ENCODE measurements around the gene FLNB.

FLNB gene

DNA sequence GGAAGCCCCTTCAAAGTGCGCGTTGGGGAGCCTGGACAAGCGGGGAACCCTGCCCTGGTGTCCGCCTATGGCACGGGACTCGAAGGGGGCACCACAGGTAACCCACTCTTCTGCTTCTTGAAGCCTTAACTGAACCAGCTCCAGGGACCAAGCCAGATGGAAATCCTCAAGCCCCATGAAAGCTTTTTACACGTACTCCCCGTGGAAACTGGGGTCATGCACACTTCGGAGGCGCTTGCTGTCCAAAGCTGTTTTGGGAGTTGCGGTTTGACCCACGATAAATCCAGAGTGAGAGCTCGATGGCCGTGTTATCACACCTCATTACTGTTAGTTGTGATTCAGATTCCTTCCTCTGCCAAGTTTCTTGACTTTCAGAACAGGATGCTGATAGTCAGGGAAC, 155.0 kb downstream of the FLNB start:
- no peak overlapping the region for H3K4me2 ChIP-seq (ENCODE audit: low read length)
- H3F3A ChIP-seq (ENCODE audit: insufficient read depth, low read length): no peaks in the 10 kb centered on the region
- no peaks in the 10 kb centered on the region for H4K20me1 ChIP-seq (ENCODE audit: insufficient read depth, low read length)
- H3K9me3 ChIP-seq (ENCODE audit: low read length): no peaks in the 10 kb centered on the region
- no peaks in the 10 kb centered on the region for H3K27me3 ChIP-seq (ENCODE audit: insufficient read depth, low read length)
- no peaks in the 10 kb centered on the region for H3K79me2 ChIP-seq (ENCODE audit: insufficient read depth, low read length)
- no peaks in the 10 kb centered on the region for H3K9me2 ChIP-seq (ENCODE audit: low read depth, low read length)
- H3K36me3 ChIP-seq (ENCODE audit: insufficient read depth, low read length): no peaks in the 10 kb centered on the region
- no peak overlapping the region for H2AFZ ChIP-seq (ENCODE audit: low read length)
- no peaks in the 10 kb centered on the region for H3K4me1 ChIP-seq (ENCODE audit: insufficient read depth, low read length, severe bottlenecking)
- TF ChIP-seq, protein P1, sequence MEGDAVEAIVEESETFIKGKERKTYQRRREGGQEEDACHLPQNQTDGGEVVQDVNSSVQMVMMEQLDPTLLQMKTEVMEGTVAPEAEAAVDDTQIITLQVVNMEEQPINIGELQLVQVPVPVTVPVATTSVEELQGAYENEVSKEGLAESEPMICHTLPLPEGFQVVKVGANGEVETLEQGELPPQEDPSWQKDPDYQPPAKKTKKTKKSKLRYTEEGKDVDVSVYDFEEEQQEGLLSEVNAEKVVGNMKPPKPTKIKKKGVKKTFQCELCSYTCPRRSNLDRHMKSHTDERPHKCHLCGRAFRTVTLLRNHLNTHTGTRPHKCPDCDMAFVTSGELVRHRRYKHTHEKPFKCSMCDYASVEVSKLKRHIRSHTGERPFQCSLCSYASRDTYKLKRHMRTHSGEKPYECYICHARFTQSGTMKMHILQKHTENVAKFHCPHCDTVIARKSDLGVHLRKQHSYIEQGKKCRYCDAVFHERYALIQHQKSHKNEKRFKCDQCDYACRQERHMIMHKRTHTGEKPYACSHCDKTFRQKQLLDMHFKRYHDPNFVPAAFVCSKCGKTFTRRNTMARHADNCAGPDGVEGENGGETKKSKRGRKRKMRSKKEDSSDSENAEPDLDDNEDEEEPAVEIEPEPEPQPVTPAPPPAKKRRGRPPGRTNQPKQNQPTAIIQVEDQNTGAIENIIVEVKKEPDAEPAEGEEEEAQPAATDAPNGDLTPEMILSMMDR (IDR thresholded peaks at IDR 0.05; ENCODE audit: low read length): no peak
- no peak for TF ChIP-seq EZH2 (IDR thresholded peaks at IDR 0.05; ENCODE audit: borderline replicate concordance, low read length)
- no peak overlapping the region for H3K9ac ChIP-seq (ENCODE audit: low read length)
- H3K27ac ChIP-seq (ENCODE audit: low read depth, low read length, poor library complexity, severe bottlenecking): no peak overlapping the region
- H3K4me3 ChIP-seq (ENCODE audit: low read depth, low read length, poor library complexity, severe bottlenecking): no peak overlapping the region

DNA sequence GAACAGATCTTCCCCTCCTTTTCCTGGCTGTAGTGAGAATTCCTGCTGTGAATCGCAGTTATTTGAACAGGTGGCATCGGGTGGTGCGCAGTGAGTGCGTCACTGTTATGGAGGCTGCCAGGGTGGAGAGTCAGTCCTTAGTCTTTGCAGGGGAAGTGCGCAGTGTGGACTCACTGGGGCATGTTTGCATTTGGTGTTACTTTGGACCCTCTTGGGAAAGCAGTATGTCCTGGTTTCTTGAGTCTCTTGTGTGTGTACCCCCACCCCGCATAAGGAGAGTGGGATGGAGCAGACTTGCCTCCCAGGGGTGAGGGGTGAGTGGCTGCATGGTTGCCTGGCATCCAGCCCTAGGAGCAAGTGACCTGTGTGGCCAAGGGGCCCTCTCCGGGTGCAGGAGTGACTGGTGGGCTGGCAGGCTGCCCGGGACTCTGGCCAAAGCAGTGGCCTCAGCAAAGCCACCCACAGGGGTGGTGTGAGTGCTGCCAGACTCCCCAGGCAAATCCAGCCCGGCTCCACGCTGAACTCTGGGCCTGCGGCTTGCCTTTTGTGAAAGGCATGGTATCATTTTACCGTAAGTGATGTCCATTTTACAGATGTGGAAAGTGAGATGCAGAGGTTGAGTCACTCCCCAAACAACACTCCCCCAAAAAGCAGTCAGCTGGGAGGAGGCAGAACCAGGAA, 156.1 kb downstream of the FLNB start:
- Histone ChIP-seq H3K4me2 (ENCODE audit: low read length) (no peak overlapping the region), H3K4me1 (ENCODE audit: insufficient read depth, low read length, severe bottlenecking) (no peaks in the 10 kb centered on the region), H3K36me3 (ENCODE audit: insufficient read depth, low read length) (no peaks in the 10 kb centered on the region), H3K9me3 (ENCODE audit: low read length) (no peaks in the 10 kb centered on the region), H3K9me2 (ENCODE audit: low read depth, low read length) (no peaks in the 10 kb centered on the region), H3K9ac (ENCODE audit: low read length) (no peak overlapping the region), H4K20me1 (ENCODE audit: insufficient read depth, low read length) (no peaks in the 10 kb centered on the region), H3K27me3 (ENCODE audit: insufficient read depth, low read length) (no peaks in the 10 kb centered on the region), H3F3A (ENCODE audit: insufficient read depth, low read length) (no peaks in the 10 kb centered on the region), H3K27ac (ENCODE audit: low read depth, low read length, poor library complexity, severe bottlenecking) (no peak overlapping the region), H3K79me2 (ENCODE audit: insufficient read depth, low read length) (no peaks in the 10 kb centered on the region), H2AFZ (ENCODE audit: low read length) (no peak overlapping the region), H3K4me3 (ENCODE audit: low read depth, low read length, poor library complexity, severe bottlenecking) (no peak overlapping the region)
- TF ChIP-seq, protein P1 (IDR thresholded peaks at IDR 0.05; ENCODE audit: low read length): no peak
- TF ChIP-seq EZH2 (IDR thresholded peaks at IDR 0.05; ENCODE audit: borderline replicate concordance, low read length): no peak

DNA sequence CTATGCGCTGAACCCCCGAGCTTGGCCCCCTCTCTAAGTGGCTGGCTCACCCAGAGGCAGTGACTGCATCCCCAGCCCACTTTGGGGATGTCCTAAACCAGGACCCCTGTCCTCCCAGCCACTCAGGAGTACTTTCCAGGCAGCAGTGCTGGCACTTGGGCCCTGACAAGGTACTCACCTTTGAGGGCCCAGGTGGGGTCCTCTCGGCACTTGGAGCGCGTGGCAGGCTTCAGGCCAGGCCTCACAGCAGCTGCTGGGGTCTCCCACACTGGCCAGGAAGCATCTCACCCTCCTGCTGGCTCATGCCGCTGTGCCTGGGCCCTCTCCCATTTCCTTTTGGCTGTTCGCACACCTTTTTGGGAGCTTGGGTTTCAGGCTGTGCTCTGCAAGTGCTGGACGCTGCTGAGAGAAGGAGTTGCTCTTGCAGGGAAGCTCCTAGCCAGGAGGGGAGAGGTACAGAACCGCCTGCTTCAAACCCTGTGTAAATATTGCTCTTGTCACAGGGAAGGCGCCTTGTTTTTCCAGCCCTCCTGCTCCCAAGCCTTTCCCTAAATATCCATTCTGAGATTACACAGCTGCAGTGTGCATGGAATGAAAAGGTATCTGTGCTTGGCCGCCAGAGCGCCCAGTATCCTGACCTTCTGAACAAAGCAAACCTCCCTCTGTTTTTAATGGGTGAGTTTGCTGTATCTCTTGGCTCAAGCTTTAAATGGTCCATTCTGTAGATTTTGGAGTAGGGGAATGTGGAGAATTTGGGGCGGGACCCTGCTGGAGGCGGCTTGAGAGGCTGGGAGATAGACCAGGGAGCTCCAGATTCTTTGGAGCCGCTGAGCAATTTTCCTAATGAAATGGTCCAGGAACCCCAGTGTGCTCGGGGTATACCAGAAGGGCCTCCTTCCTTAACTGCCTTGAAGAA, 156.9 kb downstream of the FLNB start:
- Histone ChIP-seq H3K9me3 (ENCODE audit: low read length) (no peaks in the 10 kb centered on the region), H3K9ac (ENCODE audit: low read length) (no peak overlapping the region), H3K27me3 (ENCODE audit: insufficient read depth, low read length) (no peaks in the 10 kb centered on the region), H3K4me2 (ENCODE audit: low read length) (no peak overlapping the region), H3K4me1 (ENCODE audit: insufficient read depth, low read length, severe bottlenecking) (no peaks in the 10 kb centered on the region), H3K79me2 (ENCODE audit: insufficient read depth, low read length) (no peaks in the 10 kb centered on the region), H3K27ac (ENCODE audit: low read depth, low read length, poor library complexity, severe bottlenecking) (no peak overlapping the region), H2AFZ (ENCODE audit: low read length) (no peak overlapping the region), H3K4me3 (ENCODE audit: low read depth, low read length, poor library complexity, severe bottlenecking) (no peak overlapping the region), H3F3A (ENCODE audit: insufficient read depth, low read length) (no peaks in the 10 kb centered on the region), H4K20me1 (ENCODE audit: insufficient read depth, low read length) (no peaks in the 10 kb centered on the region), H3K9me2 (ENCODE audit: low read depth, low read length) (no peaks in the 10 kb centered on the region), H3K36me3 (ENCODE audit: insufficient read depth, low read length) (no peaks in the 10 kb centered on the region)
- TF ChIP-seq EZH2 (IDR thresholded peaks at IDR 0.05; ENCODE audit: borderline replicate concordance, low read length): no peak
- TF ChIP-seq, protein P1 (IDR thresholded peaks at IDR 0.05; ENCODE audit: low read length): no peak
